Neural progenitor cell (in vitro differentiated cells): Measurements from ENCODE around the gene HNRNPD. TPM values are rescaled to one million over a fixed set of nuclear protein-coding genes. Genes with fewer than 3 reads are reported as not detected.

ENCODE experiments used
- DNase-seq: peaks from one replicate; pipeline ENCODE4 v3.0.0-alpha.2; 2016; ENCODE audit warnings: low spot score
- H2AFZ ChIP-seq: fragments of 200-600 bp; sonication (generic); replicated peaks from 2 replicates; pipeline ENCODE4 v1.6.1; 2016; ENCODE audit warnings: antibody characterized with exemption
- H3F3A ChIP-seq: fragments of 200-600 bp; sonication (generic); 2 replicates; pipeline ENCODE4 v1.6.1; 2016; ENCODE audit warnings: antibody characterized with exemption, low read depth
- H3K27ac ChIP-seq: fragments of 200-600 bp; sonication (generic); 2 replicates; pipeline ENCODE4 v1.5.1; 2016; ENCODE audit warnings: mild to moderate bottlenecking
- H3K27me3 ChIP-seq: fragments of 200-600 bp; sonication (generic); 2 replicates; pipeline ENCODE4 v1.6.1; 2016; ENCODE audit warnings: mild to moderate bottlenecking, moderate library complexity
- H3K36me3 ChIP-seq: fragments of 200-600 bp; sonication (generic); 2 replicates; pipeline ENCODE4 v1.5.1; 2016
- H3K4me1 ChIP-seq: fragments of 200-600 bp; sonication (generic); 2 replicates; pipeline ENCODE4 v1.6.1; 2016; ENCODE audit warnings: mixed run types
- H3K4me2 ChIP-seq: fragments of 200-600 bp; sonication (generic); 2 replicates; pipeline ENCODE4 v1.6.1; 2016
- H3K4me3 ChIP-seq: fragments of 200-600 bp; sonication (generic); 2 replicates; pipeline ENCODE4 v1.5.1; 2016
- H3K79me2 ChIP-seq: fragments of 200-600 bp; sonication (generic); 2 replicates; pipeline ENCODE4 v1.6.1; 2016; ENCODE audit warnings: low read depth
- H3K9ac ChIP-seq: fragments of 200-600 bp; sonication (generic); 2 replicates; pipeline ENCODE4 v1.6.1; 2016
- H3K9me3 ChIP-seq: fragments of 200-600 bp; sonication (generic); 2 replicates; pipeline ENCODE4 v1.5.1; 2016; ENCODE audit warnings: low read depth
- H4K20me1 ChIP-seq: fragments of 200-600 bp; sonication (generic); 2 replicates; pipeline ENCODE4 v1.6.1; 2016; ENCODE audit warnings: low read depth
- H3K27ac Mint-ChIP-seq: 3 replicates; pipeline ENCODE4 v1.8.0; 2021; ENCODE audit warnings: mixed read lengths
- H3K27me3 Mint-ChIP-seq: 2 replicates; pipeline ENCODE4 v1.8.0; 2022; ENCODE audit warnings: low read depth, mild to moderate bottlenecking, inconsistent platforms, moderate library complexity, mixed read lengths; ENCODE audit not compliant: insufficient read depth
- H3K36me3 Mint-ChIP-seq: 3 replicates; pipeline ENCODE4 v1.8.0; 2021; ENCODE audit warnings: mixed read lengths
- H3K4me1 Mint-ChIP-seq: 3 replicates; pipeline ENCODE4 v1.8.0; 2021; ENCODE audit warnings: mixed read lengths
- H3K4me3 Mint-ChIP-seq: 3 replicates; pipeline ENCODE4 v1.8.0; 2021; ENCODE audit warnings: mild to moderate bottlenecking, moderate library complexity, mixed read lengths
- H3K9me3 Mint-ChIP-seq: 3 replicates; pipeline ENCODE4 v1.8.0; 2020; ENCODE audit warnings: mixed read lengths
- CTCF ChIP-seq: fragments of 200-600 bp; sonication (generic); IDR thresholded peaks from 2 replicates; pipeline ENCODE4 v1.5.1; 2017; ENCODE audit warnings: antibody characterized with exemption, mild to moderate bottlenecking
- EZH2 ChIP-seq: fragments of 200-600 bp; sonication (generic); IDR thresholded peaks from 2 replicates; pipeline ENCODE4 v1.6.1; 2017; ENCODE audit warnings: antibody characterized with exemption, mild to moderate bottlenecking, moderate library complexity
- EZH2phosphoT487 ChIP-seq: fragments of 200-600 bp; sonication (generic); IDR thresholded peaks from 2 replicates; pipeline ENCODE4 v1.6.1; 2017; ENCODE audit warnings: antibody characterized with exemption
- total RNA-seq: library from RNA; depleted of rRNA; stranded (reverse); fragments of >200 nt; gene quantifications from 2 replicates; pipeline ENCODE4 v1.2.3, GENCODE V29; 2015; ENCODE audit warnings: low replicate concordance

Gene HNRNPD
- total RNA-seq, 1 donor from 2014 or later: 250 TPM

- Mint-ChIP-seq H3K27ac (no peak overlapping the region), H3K9me3 (peaks cover 4% of the 10 kb centered on the region), H3K27me3 (no peaks in the 10 kb centered on the region), H3K36me3 (no peaks in the 10 kb centered on the region), H3K4me3 (no peak overlapping the region), H3K4me1 (peaks cover 3% of the 10 kb centered on the region)
- Histone ChIP-seq H2AFZ (no peak overlapping the region), H3K27ac (no peak overlapping the region), H3K9me3 (no peaks in the 10 kb centered on the region), H3K4me1 (no peaks in the 10 kb centered on the region), H3K9ac (no peak overlapping the region), H3K79me2 (no peaks in the 10 kb centered on the region), H3F3A (no peaks in the 10 kb centered on the region), H3K36me3 (no peaks in the 10 kb centered on the region), H3K4me3 (no peak overlapping the region), H4K20me1 (no peaks in the 10 kb centered on the region), H3K4me2 (no peak overlapping the region), H3K27me3 (no peaks in the 10 kb centered on the region)
- DNase-seq: no peak
- TF ChIP-seq EZH2phosphoT487 (no peak), CTCF (no peak), EZH2 (no peak)
Observed at GRCh38 chr4:82402196-82402775, 28.5 kb upstream of the HNRNPD start.

- Histone ChIP-seq H3K36me3 (no peaks in the 10 kb centered on the region), H3K9me3 (no peaks in the 10 kb centered on the region), H3K4me2 (no peak overlapping the region), H3K27me3 (no peaks in the 10 kb centered on the region), H3K4me3 (no peak overlapping the region), H3F3A (no peaks in the 10 kb centered on the region), H2AFZ (no peak overlapping the region), H3K9ac (no peak overlapping the region), H3K79me2 (no peaks in the 10 kb centered on the region), H3K27ac (no peak overlapping the region), H3K4me1 (no peaks in the 10 kb centered on the region), H4K20me1 (no peaks in the 10 kb centered on the region)
- DNase-seq: no peak
- peaks cover 4% of the 10 kb centered on the region for H3K9me3 Mint-ChIP-seq
- H3K27ac Mint-ChIP-seq: no peak overlapping the region
- TF ChIP-seq CTCF (no peak), EZH2 (no peak), EZH2phosphoT487 (no peak)
- no peaks in the 10 kb centered on the region for H3K27me3 Mint-ChIP-seq
- peaks cover 3% of the 10 kb centered on the region for H3K4me1 Mint-ChIP-seq
- no peak overlapping the region for H3K4me3 Mint-ChIP-seq
- H3K36me3 Mint-ChIP-seq: no peaks in the 10 kb centered on the region
Observed at GRCh38 chr4:82401600-82401999, 27.8 kb upstream of the HNRNPD start.

- H3F3A ChIP-seq: no peaks in the 10 kb centered on the region
- H3K27ac ChIP-seq: no peak overlapping the region
- H3K79me2 ChIP-seq: no peaks in the 10 kb centered on the region
- no peak overlapping the region for H2AFZ ChIP-seq
- no peaks in the 10 kb centered on the region for H3K9me3 ChIP-seq
- H3K9ac ChIP-seq: no peak overlapping the region
- no peak overlapping the region for H3K4me3 ChIP-seq
- H4K20me1 ChIP-seq: no peaks in the 10 kb centered on the region
- Mint-ChIP-seq H3K27me3 (no peaks in the 10 kb centered on the region), H3K4me1 (no peaks in the 10 kb centered on the region), H3K27ac (no peak overlapping the region), H3K36me3 (no peaks in the 10 kb centered on the region), H3K9me3 (peaks cover 2% of the 10 kb centered on the region), H3K4me3 (no peak overlapping the region)
- H3K4me1 ChIP-seq: no peaks in the 10 kb centered on the region
- H3K36me3 ChIP-seq: no peaks in the 10 kb centered on the region
- TF ChIP-seq EZH2phosphoT487 (no peak), CTCF (no peak), EZH2 (no peak)
- no peak overlapping the region for H3K4me2 ChIP-seq
- no peak for DNase-seq
- no peaks in the 10 kb centered on the region for H3K27me3 ChIP-seq
Observed at GRCh38 chr4:82398263-82398662, 24.5 kb upstream of the HNRNPD start.
